Glomerular endothelial cell (primary cell): ENCODE measurements around the gene CBR3. TPM values are rescaled to one million over a fixed set of nuclear protein-coding genes. Genes with fewer than 3 reads are reported as not detected.
"Not testable (repeated sequence)": the region's sequence is repeated elsewhere in the genome, so short reads cannot be mapped to it uniquely, and the experiment has no call there.

Source experiments
- DNase-seq: peaks from one replicate; pipeline ENCODE4 v3.0.0-alpha.2; 2011; ENCODE audit warnings: low read depth, low spot score; ENCODE audit errors: extremely low read depth
- total RNA-seq: library from RNA; depleted of rRNA; stranded (reverse); fragments of >200 nt; gene quantifications from 2 replicates; pipeline ENCODE4 v1.2.3, GENCODE V29; 2015

CBR3 gene
- 5.6 and 18.8 TPM in 2 replicates for total RNA-seq

DNA sequence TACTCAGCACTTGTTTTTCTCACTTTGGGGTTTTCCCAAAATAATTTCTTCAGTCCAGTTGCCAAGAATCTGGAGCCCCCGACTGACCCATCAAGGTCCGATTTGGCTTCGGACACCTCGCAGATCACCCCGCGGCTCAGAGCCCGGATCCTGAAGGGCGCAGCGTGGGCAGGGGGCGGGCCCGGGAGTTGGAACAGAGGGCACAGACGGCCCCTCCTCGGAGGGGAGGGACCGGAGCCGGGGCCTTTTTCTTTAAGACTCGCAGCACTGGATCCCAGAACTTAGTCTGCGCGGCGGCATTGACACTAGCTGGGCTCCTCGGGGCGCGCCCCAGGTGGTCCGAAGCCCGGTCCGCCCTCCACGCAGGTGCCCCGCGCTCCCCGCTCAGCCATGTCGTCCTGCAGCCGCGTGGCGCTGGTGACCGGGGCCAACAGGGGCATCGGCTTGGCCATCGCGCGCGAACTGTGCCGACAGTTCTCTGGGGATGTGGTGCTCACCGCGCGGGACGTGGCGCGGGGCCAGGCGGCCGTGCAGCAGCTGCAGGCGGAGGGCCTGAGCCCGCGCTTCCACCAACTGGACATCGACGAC lies at the start of gene CBR3:
CBR3 (plus strand) TSS at position 277 of the 588 bp plus-strand sequence; CDS start at position 391, 114 bp downstream.
- no peak for DNase-seq

DNA sequence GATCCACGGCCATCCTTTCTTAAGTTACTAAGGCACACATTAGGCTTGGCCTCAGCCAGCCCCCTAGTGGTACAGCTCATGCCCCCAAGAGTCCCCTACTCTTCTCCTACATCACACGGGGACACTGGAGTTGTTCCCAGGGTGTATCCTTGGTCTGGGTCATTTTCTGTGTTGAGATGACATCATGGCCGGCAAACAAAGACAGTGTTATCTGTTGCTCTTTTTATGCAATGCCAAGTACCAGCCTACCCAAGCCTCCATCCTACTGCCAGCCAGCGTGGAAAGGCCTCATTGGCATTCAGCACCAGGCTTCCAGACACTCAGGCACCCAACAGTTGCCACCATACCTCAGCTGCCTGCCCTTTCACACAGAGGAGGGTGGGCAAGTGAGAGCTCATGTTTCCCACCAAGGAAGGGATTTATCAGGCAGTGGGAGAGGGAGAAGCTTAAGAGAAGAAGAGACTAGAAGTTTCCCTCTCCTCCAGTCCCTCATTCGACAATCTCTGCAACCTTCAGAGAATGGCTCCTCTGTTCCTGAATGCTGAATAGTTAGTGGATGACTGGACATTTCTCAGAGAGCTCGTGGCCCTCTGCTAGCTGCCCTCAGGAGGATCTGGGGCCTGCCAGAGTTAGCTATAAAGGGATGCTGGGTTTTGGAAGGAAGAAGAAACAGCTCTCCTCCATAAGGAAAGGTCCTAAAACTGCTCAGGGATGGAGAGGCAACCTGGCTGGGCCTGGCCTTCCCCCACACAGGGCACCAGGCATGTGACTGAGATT lies 47.3 kb upstream of the CBR3 start:
- DNase-seq: no peak

DNA sequence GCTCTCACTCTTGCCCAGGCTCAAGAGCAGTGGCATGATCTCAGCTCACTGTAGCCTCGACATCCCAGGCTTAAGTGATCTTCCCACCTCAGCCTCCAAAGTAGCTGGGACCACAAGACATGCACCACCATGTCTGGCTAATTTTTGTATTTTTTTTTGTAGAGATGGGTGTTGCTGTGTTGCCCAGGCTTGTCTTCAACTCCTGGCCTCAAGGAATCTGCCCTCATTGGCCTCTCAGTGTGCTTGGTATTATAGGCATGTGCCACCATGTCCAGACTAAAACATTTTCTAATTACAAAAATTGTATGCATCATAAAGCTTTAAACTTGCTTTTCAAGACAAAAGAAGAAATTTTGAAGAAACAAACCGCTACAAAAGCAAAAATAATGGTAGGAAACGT lies 44.9 kb upstream of the CBR3 start:
- DNase-seq: no peak

DNA sequence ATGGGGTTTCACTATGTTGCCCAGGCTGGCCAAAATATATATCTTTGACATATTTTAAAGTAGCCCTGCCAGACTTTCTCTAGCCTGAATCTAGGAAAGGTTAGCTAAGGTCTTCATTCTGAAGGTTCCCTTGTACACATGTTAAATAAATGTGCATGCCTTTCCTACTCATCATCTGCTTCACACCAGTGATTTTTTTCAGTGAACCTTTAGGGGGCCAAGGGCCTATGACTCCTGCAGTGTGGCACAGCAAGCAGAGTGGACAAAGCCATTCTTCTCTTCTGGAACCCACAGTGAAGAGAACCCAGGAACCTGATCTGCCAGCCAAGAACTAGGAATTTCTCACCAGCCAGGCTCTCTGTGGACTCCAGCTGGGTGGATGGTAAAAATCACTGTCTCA lies 42.2 kb upstream of the CBR3 start:
- DNase-seq: no peak

DNA sequence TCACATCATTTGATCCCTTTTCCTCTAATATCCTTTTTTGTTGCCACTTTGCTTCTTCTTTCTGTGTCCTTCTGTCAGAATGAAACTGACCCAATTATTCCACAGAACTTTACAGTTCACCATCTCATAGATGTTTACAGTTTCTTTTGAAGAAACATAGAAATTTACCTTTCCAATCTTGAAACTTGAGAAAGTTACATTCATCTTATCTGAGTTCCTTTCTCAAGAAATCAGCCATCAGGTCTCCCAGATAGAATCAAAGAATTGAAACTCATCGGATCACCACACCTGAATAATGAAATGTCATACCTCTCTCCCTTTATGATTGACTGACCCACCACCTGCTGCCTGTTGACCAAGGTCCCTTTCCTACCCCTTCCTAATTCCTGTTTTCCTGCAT lies 41.4 kb upstream of the CBR3 start:
- DNase-seq: no peak

DNA sequence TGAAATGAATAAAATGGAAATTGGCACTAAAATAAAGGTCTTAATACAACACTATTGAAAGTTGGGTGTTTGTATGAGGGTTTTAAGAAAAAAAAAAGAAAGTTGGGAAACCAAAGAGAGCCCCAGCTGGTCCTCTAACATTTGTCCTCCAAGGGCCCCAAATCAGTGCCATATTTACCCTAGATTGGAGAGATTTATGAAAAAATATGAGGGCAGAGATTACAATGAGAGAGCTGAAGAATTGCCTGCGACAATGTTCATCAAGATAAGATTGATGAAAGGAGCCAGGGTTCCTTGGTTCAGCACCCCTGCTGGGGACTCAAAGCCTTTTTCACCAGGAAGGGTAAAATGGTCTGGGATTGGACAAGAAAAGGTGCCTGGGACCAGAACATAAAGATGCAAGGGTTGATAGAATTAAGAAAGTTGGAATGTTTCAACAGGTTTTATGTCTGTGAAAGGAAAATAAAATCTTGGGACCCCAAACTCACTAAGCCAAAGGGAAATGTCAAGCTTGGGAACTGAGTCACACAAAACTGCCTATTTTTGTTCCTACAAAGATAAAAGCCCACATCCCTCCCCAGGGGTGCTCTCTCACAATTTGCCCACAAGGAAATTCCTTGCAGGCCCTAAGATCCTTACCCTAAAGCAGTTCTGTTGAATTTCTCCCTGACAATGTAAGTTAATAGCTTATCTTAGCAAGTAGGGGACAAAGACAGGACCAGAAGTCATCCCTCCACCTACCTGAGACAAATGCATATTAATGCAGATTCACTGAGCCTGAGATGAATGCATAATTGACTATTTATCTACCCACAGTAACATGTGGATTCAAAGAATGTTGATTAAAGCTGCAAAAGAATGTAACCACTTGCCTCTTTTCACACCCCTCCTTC lies 38.2 kb upstream of the CBR3 start:
- no peak for DNase-seq

DNA sequence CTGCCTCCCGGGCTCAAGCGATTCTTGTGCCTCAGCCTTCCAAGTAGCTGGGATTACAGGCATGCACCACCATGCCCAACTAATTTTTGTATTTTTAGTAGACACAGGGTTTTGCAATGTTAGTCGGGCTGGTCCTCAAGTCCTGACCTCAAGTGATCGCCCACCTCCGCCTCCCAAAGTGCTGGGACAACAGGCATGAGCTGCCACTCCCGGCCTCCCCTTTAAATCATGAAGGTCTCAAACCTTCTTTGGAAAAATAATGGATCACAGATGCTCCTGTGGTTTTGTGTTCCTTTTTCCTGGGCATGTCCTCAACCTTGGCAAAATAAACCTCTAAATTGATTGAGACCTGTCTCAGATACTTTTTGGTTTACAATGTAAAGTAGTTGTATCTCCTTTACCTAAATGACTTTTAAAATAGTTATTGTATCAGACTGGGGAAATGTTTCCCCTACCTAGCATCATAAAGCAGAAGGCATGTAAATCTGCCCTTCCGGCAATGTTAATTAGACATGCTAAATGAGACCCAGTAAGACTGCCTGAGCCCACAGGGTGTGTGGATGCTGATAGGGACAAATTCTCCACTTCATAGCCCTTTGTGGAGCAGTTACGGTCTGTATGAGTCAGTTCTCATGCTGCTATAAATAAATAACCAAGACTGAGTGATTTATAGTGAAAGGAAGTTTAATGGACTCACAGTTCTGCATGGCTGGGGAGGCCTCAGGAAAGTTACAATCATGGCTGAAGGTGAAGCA lies 37.3 kb upstream of the CBR3 start:
- DNase-seq: no peak

DNA sequence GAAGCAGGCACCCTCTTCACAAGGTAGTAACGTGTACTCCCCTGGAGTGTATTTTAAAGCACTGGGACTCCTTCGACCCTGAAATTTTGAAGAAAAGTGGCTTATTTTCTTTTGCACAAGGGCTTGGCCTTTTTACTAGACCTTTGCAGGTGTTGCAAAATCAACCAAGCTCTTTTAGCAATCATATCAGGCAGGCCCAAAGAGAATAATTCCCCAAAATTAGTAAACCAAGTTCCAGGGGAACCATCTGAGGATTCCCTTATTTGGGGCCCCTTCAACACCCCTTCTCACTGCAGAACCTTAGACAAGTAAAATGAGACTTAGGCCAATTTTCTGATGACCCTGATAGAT lies 36.7 kb upstream of the CBR3 start:
- DNase-seq: no peak

DNA sequence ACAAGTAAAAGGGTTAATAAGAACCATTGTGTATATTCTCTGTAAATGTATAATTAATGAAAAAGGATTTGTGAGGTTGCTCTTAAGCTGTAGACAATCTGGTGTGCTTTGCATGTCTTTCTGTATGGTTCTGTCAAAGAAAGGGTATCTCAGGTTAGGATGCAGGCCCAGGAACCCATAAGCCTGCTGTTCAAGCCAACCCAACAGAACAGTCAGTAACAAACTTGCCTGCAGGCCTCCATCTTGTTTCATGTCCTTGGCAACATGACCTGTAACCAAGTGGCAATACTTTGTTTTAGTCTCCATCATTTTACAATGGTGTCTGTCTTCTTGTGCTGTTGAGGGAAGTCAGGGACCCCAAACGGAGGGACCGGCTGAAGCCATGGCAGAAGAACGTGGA lies 35.9 kb upstream of the CBR3 start:
- DNase-seq: no peak

DNA sequence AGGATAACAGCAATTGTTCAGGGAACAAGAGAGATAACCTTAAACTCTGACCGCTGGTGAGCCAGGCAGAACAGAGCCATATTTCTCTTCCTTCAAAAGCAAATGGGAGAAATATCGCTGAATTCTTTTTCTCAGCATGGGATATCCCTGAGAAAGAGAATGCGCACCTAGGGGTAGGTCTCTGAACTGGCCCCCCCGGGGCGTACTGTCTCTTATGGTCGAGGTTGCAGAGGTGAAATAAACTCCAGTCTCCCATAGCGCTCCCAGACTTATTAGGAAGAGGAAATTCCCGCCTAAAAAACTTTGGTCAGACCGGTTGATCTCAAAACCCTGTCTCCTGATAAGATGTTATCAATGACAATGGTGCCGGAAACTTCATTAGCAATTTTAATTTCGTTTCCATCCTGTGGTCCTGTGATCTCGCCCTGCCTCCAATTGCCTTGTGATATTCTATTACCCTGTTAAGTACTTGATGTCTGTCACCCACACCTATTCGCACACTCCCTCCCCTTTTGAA lies 35.1 kb upstream of the CBR3 start:
- DNase-seq: not testable (repeated sequence)

DNA sequence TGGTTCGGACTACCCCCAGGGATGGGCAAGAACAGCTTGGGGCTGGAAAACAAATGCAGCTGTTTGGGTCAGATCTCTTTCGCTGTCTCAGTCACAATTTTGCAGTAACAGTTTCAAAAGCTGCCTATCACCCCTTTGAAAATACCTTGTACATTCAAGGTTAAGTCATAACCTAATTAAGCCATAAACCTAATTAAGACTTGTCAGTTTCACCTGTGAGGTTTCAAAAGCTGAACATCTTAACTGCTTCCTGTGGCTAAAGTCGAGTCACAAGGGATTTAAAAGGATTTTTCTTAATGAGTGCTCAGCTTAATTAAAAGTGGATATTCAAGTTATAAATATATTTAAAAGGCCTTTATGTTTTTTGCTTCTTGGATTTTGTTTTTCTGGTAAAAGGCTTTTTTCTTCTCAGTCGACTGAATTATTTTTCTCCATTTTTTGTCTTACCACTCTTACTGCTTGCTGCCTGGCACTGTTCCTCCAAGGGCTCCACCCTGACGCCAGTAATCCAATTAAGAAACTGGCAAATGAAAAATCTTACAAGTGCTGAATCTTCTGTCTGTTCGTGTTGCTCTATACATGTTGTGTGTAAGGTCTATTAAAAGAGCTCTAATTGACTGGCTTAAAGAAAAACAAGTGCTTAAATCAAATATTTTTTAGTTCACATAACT lies 33.8 kb upstream of the CBR3 start:
- DNase-seq: no peak

DNA sequence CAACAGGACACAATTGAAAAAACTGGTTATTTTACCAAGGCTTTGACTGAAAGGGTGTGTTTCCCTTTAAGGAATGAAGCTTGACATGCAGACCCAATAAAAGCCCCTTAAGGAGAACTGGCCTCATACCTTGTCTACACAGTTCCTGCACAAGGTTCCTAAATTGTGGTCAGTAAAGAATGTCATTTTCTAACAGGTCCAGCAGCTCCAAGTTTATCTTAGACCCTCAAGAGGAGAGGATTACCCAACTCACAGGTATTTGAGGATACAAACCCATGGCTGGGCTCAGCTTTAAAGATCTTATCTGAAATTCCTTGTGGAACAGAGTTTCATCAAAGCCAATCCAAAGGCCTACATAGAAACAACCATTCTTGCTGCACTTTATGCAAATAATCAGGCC lies 31.4 kb upstream of the CBR3 start:
- no peak for DNase-seq

DNA sequence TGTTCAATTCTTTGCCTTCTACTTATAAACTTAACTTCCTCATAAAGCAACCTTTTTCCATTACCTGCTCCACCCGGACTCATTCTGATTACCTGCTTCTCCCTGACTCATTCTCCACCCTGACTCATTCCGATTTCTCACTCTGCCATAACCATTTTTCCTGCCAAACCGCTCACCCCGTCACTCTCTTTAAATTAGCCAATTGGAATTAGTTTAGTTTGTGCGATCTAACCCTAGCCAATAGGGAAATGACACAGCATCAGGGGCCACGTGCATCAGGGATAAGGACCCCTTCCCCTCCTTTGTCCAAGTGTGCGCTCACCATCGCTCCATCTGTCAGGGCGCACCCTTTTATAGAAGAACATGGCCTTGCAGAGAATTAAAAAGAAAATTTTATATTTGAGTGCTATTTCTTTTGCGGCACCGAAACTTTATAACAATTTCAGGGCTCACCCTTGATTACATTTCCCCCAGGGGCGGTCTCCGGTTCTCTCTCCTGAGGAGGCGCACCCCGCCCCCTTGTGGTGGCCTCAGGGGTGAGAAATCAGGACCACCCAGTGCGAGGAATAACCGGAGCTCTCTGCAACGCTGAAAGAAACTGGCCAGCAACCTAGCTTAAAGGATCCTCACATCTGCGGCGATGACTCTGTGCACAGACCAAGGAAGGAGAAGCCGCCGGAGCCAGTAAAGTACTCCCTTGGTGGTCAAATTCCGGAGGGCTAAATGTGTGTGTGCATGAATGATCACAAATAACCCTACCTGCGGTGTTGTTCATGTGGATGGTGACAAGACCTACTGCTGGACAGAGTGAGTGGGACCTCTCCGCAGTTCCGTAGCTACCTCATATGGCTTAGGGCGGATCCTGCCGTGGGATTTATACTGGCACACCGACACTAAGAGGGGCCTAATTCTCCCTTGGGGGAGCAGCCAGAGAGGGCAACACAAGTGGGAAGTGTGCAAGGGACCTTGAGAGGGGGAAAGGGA lies 30.3 kb upstream of the CBR3 start:
- DNase-seq: no peak

DNA sequence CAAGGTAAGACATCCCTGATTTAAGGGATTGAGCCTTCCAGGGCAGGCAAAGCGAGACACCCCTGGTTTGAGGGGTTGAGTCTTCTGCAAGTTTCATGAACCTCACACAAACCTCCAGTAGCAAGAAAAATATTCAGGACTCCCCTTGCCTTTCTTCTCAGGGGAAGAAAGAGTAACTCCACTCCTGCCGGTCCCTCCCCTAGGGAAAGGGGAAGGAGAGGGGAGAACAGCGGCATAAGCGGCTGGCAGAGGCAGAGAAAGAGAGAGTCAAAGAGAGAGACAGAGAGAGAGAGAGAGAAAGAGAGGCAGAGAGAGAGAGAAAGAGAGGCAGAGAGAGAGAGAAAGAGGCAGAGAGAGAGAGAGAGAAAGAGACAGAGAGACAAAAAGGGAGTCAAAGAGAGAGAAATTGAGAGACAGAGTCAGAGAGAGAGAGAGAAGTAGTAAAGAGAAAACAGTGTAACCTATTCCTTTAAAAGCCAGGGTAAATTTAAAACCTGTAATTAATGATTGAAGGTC lies 29.5 kb upstream of the CBR3 start:
- no peak for DNase-seq

DNA sequence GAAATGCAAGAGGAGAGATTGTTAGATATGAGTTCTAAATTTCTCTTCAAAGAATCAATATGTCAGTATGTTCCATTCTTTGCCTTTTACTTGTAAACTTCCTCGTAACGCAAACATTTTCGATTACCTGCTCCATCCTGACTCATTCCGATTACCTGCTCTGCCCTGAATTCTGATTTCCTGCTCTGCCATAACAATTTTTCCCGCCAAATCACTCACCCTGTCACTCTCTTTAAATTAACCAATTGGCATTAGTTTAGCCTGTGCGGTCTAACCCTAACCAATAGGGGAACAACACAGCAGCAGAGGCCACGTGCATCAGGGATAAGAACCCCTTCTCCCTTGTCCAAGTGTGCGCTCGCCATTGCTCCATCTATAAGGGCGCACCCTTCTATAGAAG lies 25.0 kb upstream of the CBR3 start:
- no peak for DNase-seq

DNA sequence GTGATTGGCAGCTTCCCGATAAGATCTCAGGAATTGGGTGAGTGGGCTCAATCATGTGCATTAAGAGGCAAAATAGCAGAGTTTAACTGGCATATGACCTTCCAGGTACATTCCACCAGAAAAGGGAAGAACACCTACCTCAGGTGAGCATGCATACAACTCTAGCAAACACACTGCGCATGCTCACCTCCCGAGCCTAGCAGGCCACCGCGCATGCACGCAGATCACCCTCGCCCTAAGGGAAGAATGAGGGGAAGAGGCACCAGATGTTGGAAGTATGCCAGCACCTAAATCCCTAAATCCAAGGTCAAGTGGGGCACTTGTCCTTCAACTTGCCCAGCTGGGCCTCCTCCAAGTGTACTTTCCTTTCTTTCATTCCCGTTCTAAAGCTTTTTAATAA lies 23.6 kb upstream of the CBR3 start:
- DNase-seq: no peak

DNA sequence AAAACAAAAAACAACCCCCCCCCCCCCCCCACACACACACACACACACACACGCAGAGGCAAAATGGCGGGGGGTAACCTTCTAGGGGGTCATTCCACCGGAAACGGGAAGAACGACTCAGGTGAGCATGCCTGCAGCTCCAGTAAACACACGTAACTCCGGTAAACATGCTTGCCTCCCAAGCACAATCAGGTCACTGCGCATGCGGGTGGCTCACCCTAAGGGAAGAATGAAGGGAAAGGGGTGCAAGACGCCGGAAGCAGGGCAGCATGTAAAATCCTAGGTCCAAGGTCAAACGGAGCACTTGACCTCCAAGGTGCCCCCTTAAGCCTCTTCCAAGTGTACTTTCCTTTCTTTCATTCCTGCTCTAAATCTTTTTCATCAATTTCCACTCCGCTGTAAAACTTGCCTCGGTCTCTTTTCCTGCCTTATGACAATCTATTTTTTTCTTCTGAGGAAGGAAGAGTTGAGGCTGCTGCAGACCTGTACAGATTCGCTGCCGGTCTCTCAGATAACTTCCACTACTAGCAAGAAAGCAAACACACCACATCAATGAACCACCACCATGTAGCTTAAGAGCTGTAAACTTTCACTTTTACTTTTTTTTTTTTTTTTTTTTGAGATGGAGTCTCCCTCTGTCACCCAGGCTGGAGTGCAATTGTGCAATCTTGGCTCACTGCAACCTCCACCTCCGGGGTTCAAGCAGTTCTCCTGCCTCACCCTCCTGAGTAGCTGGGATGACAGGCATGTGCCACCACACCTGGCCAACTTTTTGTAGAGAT lies 21.0 kb upstream of the CBR3 start:
- DNase-seq: no peak

DNA sequence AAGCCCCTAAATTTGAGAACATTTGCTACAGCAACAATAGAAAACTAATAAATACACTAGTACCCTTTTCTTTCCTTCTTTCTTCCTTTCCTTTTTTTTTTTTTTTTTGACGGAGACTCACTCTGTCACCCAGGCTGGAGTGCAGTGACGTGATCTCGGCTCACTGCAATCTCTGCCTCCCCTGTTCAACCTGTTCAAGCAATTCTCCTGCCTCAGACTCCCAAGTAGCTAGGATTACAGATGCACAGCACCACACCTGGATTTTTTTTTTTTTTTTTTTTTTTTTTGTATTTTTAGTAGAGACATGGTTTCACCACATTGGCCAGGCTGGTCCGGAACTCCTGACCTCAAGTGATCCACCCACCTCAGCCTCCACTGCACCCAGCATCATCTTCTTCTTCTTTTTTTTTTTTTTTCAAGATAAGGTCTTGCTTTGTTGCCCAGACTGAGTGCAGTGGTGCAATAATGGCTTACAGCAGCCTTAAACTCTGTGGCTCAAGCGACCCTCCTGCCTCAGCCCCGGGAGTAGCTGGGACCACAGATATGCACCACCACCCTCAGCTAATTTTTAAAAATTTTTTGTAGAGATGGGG lies 19.6 kb upstream of the CBR3 start:
- DNase-seq: no peak
